Psoas muscle (tissue), 8 donors: ENCODE measurements around the gene PAQR9. TPM values are rescaled to one million over a fixed set of nuclear protein-coding genes. Genes with fewer than 3 reads are reported as not detected.

ENCODE experiments used
- ATAC-seq, 4 donors: fragments of 200-7000 bp; cut with Tn5 transposase; one replicate each; pipeline ENCODE4 v1.9.1; 2020; ENCODE audit warnings: moderate library complexity in 3 of 4, mild to moderate bottlenecking in 2 of 4
- DNase-seq, 2 donors: peaks; one replicate each; pipeline ENCODE4 v3.0.0-alpha.2; 2020
- H3K27ac ChIP-seq: fragments of 200-600 bp; one replicate; pipeline ENCODE4 v1.8.0; 2022
- H3K27me3 ChIP-seq, 3 donors: fragments of 200-600 bp in 1 of 3; one replicate each; pipeline versions ENCODE4 v1.6.1 to v1.8.0; 2013 to 2022; ENCODE audit warnings: low read length in 2 of 3, mild to moderate bottlenecking in 2 of 3, moderate library complexity in 1 of 3; ENCODE audit not compliant: insufficient read depth in 3 of 3
- H3K36me3 ChIP-seq, 2 donors: fragments of 200-600 bp in 1 of 2; one replicate each; pipeline versions ENCODE4 v1.6.1 to v1.8.0; 2013 to 2022; ENCODE audit warnings: low read depth in 1 of 2, mild to moderate bottlenecking in 1 of 2, moderate library complexity in 1 of 2; ENCODE audit not compliant: insufficient read depth in 1 of 2
- H3K4me1 ChIP-seq: fragments of 200-600 bp; one replicate; pipeline ENCODE4 v1.8.0; 2022
- H3K4me3 ChIP-seq: fragments of 200-600 bp; one replicate; pipeline ENCODE4 v1.8.0; 2022; ENCODE audit warnings: mild to moderate bottlenecking
- H3K9me3 ChIP-seq: fragments of 200-600 bp; one replicate; pipeline ENCODE4 v1.8.0; 2022
- WGBS, 3 donors: extraction: QIAGEN DNeasy Blood & Tissue Kit; methylation state at CpG; one replicate each; pipeline versions ENCODE4 v1.1.6 to v1.1.7; 2013; 5-methylcytosine and 5-hydroxymethylcytosine counted together
- intact Hi-C, 2 donors: fragments of 100-400 bp; cut with DNase I; formaldehyde crosslinking; loops; one replicate each; pipeline versions ENCODE4 v1.11.0 to v1.14.2; 2022
- polyA plus RNA-seq, 3 donors: library from polyadenylated mRNA; stranded (reverse); fragments of 200-250 nt; gene quantifications; one replicate each; pipeline ENCODE4 v1.2.3, GENCODE V29; 2013
- total RNA-seq, 4 donors: library from RNA; stranded (reverse); fragmentation: NEBNext Ultra II Directional in 2 of 4; extraction: Animal tissue kit (Norgen Biotek cat#: 25700) in 2 of 4; gene quantifications; one replicate each; pipeline versions ENCODE4 v1.2.1 to v1.2.4, GENCODE V29; 2021 to 2023
- TF ChIP-seq, protein P1 (sequence below): fragments of 200-600 bp; IDR thresholded peaks from one replicate; pipeline ENCODE4 v1.8.0; 2022; ENCODE audit warnings: antibody characterized with exemption
- donor health status: healthy with polysubstance abuse.
- donor health status: DM: no; HTN: no; CAD: no; lungs with moderate emphysema.
- donor health status: Bipolar disorder and iron deficiency.
- donor health status: healthy.
- donor health status: DM: yes; HTN: yes; CAD: no.
- donor health status: DM: no; HTN: no; CAD: no.
- donor health status: DM: no; HTN: no; CAD: no.
- donor health status: DM: yes; HTN: yes; CAD: no.

PAQR9 gene
- total and polyA plus RNA-seq, 7 donors, result 0.53 to 5.8 (median 2.2) TPM

DNA sequence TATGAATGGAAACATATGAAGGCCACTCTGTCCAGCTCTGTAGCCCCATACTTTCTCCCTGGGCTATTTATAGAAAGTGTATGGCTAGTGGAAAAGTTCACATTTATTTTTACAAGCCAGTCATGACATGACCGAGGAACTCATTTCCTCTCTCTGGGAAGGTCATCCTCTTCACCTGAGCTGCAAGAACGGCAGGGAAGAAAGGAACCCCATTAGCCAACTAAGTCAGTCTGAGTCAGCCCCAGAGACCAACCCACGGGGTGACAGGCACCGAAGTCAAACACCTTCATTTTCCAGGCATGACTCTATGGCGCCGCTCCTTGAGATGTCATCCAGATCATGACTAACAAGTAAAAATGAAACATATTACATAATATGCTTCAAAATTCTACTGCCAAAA, 4.8 kb downstream of the PAQR9 start:
- intact Hi-C loops, result no loop called here
- Histone ChIP-seq H3K27me3 (peaks cover 0 to 12% (median 0%) of the 10 kb centered on the region in 3 donors), H3K27ac (peak overlapping the region; percentile 53), H3K4me3 (peak overlapping the region; percentile 11), H3K4me1 (peaks cover 5% of the 10 kb centered on the region), H3K9me3 (no peaks in the 10 kb centered on the region), H3K36me3 (no peaks in the 10 kb centered on the region)
- DNase-seq (peak; percentile 38 to 59), ATAC-seq (peak; percentile 82 to 90 (median 86))
- 22 to 28% (median 25%) methylated on average over 6 of the region's 6 CpGs for WGBS, 3 donors
- TF ChIP-seq, protein P1, sequence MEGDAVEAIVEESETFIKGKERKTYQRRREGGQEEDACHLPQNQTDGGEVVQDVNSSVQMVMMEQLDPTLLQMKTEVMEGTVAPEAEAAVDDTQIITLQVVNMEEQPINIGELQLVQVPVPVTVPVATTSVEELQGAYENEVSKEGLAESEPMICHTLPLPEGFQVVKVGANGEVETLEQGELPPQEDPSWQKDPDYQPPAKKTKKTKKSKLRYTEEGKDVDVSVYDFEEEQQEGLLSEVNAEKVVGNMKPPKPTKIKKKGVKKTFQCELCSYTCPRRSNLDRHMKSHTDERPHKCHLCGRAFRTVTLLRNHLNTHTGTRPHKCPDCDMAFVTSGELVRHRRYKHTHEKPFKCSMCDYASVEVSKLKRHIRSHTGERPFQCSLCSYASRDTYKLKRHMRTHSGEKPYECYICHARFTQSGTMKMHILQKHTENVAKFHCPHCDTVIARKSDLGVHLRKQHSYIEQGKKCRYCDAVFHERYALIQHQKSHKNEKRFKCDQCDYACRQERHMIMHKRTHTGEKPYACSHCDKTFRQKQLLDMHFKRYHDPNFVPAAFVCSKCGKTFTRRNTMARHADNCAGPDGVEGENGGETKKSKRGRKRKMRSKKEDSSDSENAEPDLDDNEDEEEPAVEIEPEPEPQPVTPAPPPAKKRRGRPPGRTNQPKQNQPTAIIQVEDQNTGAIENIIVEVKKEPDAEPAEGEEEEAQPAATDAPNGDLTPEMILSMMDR, result no peak

DNA sequence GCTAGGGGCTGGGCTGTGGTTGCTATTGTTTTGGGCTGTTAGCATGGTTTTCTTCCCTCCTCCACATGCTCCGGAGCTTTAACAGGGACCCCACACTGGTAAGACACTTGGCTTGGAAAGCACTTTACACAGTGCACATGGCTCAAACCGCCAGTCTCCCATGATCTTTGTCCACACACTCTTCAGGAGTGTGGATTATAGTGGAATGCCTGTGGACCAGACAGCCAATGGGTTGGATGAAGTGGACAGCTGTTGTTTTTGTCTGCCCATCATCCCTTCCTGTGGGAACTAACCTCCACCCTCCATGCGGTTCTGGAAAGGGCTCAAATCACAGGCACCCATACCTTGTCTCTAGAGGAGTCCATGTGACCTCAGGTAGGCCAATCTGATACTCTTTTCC, 10.0 kb downstream of the PAQR9 start:
- Histone ChIP-seq H3K4me1 (peaks cover 4% of the 10 kb centered on the region), H3K27me3 (no peaks in the 10 kb centered on the region), H3K27ac (no peak overlapping the region), H3K36me3 (no peaks in the 10 kb centered on the region), H3K4me3 (no peak overlapping the region), H3K9me3 (no peaks in the 10 kb centered on the region)
- TF ChIP-seq, protein P1, result no peak
- ATAC-seq, result no peak
- DNase-seq, result no peak
- 64 to 81% (median 74%) methylated on average over 3 of the region's 3 CpGs for WGBS, 3 donors
- intact Hi-C loops, result no loop called here

DNA sequence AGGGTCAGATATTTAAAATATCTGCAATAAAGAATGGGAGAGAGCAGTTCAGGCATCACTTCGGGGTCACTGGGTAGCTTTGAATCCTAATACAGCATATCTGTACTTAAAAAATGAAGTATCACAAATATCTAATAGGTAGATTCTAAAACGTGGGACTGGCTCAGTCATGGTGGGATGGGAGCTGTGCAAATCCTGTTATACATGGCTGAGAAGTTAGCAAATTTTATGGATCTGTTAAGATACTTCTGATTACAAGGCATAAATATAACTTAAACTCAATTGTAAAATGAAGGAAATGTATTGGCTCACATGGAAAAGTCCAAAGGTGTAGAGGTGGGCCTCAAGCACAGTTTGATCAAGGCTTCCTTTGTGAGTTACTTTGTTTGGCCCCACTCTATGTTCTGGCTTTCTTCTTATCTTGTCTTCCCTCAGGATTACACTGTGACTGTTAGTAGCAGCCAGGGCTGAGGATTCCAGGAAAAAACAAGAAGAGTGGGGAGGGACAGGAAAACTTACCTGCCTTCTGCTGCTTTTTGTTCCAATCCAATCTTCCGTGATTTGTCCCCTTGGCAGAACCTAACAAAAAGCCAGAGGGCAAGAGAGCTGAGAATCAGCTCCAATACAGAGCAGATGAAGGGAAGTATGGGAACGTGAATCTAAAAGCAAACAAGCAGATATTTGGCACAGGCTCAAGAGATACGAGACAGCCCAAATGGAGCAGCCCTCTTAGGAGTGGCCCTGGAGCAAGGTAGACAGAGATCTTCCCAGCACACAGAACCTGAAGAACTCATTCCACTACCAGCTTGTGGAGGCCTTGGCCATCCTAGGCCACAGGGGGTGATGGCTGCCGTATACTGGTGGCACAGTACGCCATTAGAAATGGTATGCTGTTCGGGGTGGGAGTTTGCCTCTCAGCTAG, 10.9 kb downstream of the PAQR9 start:
- ATAC-seq (no peak), DNase-seq (no peak)
- Histone ChIP-seq H3K36me3 (no peaks in the 10 kb centered on the region), H3K27ac (no peak overlapping the region), H3K4me1 (no peaks in the 10 kb centered on the region), H3K27me3 (peaks cover 0 to 2% (median 0%) of the 10 kb centered on the region in 3 donors), H3K4me3 (no peak overlapping the region), H3K9me3 (no peaks in the 10 kb centered on the region)
- TF ChIP-seq, protein P1, result no peak
- WGBS, 3 donors, result 74 to 76% (median 76%) methylated on average over 8 of the region's 8 CpGs
- intact Hi-C loops, result no loop called here

DNA sequence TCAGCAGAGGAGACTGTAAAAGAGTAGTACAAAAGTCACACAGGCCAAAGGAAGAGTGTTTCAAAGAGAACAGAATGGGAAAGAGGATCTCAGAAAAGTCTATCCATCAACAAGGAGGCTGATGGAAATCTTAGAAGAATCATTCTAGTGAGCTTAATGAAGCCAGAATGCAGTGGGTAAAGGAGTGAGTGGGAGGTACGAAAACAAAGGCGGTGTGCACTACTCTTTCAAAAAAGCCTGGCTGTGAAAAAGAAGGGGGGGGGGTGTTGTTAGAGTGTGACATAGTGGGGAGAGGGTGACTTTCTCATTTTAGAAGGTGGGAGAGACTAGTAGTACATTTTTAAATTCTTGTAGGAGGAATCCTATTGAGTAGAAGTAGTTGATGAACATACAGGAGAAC, 11.7 kb downstream of the PAQR9 start:
- Histone ChIP-seq H3K4me3 (no peak overlapping the region), H3K27me3 (peaks cover 0 to 7% (median 4%) of the 10 kb centered on the region in 3 donors)
- TF ChIP-seq, protein P1, result no peak

More for the DNA sequence above, 11.7 kb downstream of the PAQR9 start:
- WGBS, 3 donors, result 90 to 100% (median 94%) methylated on average over 2 of the region's 2 CpGs
- H3K36me3 ChIP-seq, result no peaks in the 10 kb centered on the region
- intact Hi-C loops, result no loop called here
- no peaks in the 10 kb centered on the region for H3K9me3 ChIP-seq
- no peak for ATAC-seq
- no peak overlapping the region for H3K27ac ChIP-seq
- no peaks in the 10 kb centered on the region for H3K4me1 ChIP-seq
- no peak for DNase-seq
